Measurements from ENCODE around the gene GPRC5B. TPM values are rescaled to one million over a fixed set of nuclear protein-coding genes. Genes with fewer than 3 reads are reported as not detected.

Gene GPRC5B
- total RNA-seq, 1 donor from 2014 or later, result 15.4 TPM

- intact Hi-C loops (cut with DNase I), result no loop called here
- H3K27ac ChIP-seq, result no peak overlapping the region
Observed at GRCh38 chr16:19886073-19886941, 1.7 kb upstream of the GPRC5B start.

GRCh38 chr16:19885451-19886072 lies 914 bp upstream of the GPRC5B start:
- Histone ChIP-seq H3K9me3 (no peaks in the 10 kb centered on the region), H3K27ac (no peak overlapping the region), H3K4me3 (peak overlapping the region; percentile 64), H3K4me1 (peaks cover 20% of the 10 kb centered on the region), H3K36me3 (no peaks in the 10 kb centered on the region), H3K27me3 (ENCODE audit: low read depth) (peaks cover 39% of the 10 kb centered on the region)
- DNase-seq (no peak), ATAC-seq (peak; percentile 45 to 52)
- no peak for TF ChIP-seq CTCF (IDR thresholded peaks at IDR 0.05)
- intact Hi-C loops (cut with DNase I), result no loop called here

More at GRCh38 chr16:19886073-19886941, 1.7 kb upstream of the GPRC5B start:
- Histone ChIP-seq H3K27me3 (ENCODE audit: low read depth) (peaks cover 39% of the 10 kb centered on the region), H3K9me3 (no peaks in the 10 kb centered on the region), H3K36me3 (no peaks in the 10 kb centered on the region), H3K4me1 (peaks cover 20% of the 10 kb centered on the region), H3K4me3 (peak overlapping the region; percentile 64)
- ATAC-seq, result peak; percentile 75 to 76
- peak; percentile 73 for DNase-seq
- TF ChIP-seq CTCF (IDR thresholded peaks at IDR 0.05), result peak; percentile 99

- no peak for TF ChIP-seq CTCF (IDR thresholded peaks at IDR 0.05)
- Histone ChIP-seq H3K36me3 (no peaks in the 10 kb centered on the region), H3K27ac (no peak overlapping the region), H3K4me1 (peaks cover 20% of the 10 kb centered on the region), H3K9me3 (no peaks in the 10 kb centered on the region), H3K4me3 (peak overlapping the region; percentile 64), H3K27me3 (ENCODE audit: low read depth) (peaks cover 39% of the 10 kb centered on the region)
- ATAC-seq (peak; percentile 19 to 22), DNase-seq (peak; percentile 47)
- intact Hi-C loops (cut with DNase I), result no loop called here
Observed at GRCh38 chr16:19883966-19884485, 622 bp downstream of the GPRC5B start.

GRCh38 chr16:19883296-19883965 lies 1.2 kb downstream of the GPRC5B start:
- TF ChIP-seq CTCF (IDR thresholded peaks at IDR 0.05), result no peak
- Histone ChIP-seq H3K36me3 (no peaks in the 10 kb centered on the region), H3K27ac (no peak overlapping the region), H3K9me3 (no peaks in the 10 kb centered on the region), H3K4me1 (peaks cover 20% of the 10 kb centered on the region), H3K27me3 (ENCODE audit: low read depth) (peaks cover 39% of the 10 kb centered on the region), H3K4me3 (peak overlapping the region; percentile 64)
- peak; percentile 20 to 24 for ATAC-seq
- no peak for DNase-seq
- intact Hi-C loops (cut with DNase I), result no loop called here

GRCh38 chr16:19882646-19883045 lies 2.0 kb downstream of the GPRC5B start:
- no peak overlapping the region for H3K27ac ChIP-seq
- H3K4me3 ChIP-seq, result peak overlapping the region; percentile 64
- H3K36me3 ChIP-seq, result no peaks in the 10 kb centered on the region
- peaks cover 20% of the 10 kb centered on the region for H3K4me1 ChIP-seq
- no peak for ATAC-seq
- intact Hi-C loops (cut with DNase I), result no loop called here
- no peaks in the 10 kb centered on the region for H3K9me3 ChIP-seq
- H3K27me3 ChIP-seq (ENCODE audit: low read depth), result peaks cover 39% of the 10 kb centered on the region
- DNase-seq, result no peak
- TF ChIP-seq CTCF (IDR thresholded peaks at IDR 0.05), result no peak

Data from lower lobe of right lung (tissue), 2 donors.